ENCODE measurements around the gene ADI1.
"Not testable (repeated sequence)": the region's sequence is repeated elsewhere in the genome, so short reads cannot be mapped to it uniquely, and the experiment has no call there.

The ADI1 gene

GRCh38 chr2:3529316-3530025 lies 10.1 kb upstream of the ADI1 start:
- FAIRE-seq (no peak), DNase-seq (ENCODE audit: low spot score) (no peak)

GRCh38 chr2:3527886-3528785 lies 8.8 kb upstream of the ADI1 start:
- no peak for FAIRE-seq
- DNase-seq (ENCODE audit: low spot score) = no peak

DNA sequence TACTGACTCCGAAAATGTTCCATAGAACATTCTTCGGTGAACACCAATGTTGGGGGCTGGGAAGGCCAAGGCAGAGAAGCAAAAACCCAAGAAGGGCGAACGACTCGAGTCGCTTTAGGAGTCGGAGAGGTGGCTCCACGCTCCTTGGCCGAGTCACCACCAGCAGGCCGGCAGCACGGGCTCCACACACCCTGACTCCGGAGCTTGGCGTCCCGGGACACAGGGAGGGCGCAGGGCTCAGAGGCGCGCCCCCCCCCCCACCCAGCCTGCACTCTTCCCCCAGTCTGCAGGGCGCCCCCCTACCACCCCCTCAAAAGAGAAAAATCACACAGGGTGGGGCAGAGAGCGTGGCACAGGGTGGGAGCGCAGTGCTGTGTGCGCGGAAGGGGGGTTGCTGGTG lies 7.5 kb upstream of the ADI1 start:
- FAIRE-seq = no peak
- DNase-seq (ENCODE audit: low spot score) = no peak

DNA sequence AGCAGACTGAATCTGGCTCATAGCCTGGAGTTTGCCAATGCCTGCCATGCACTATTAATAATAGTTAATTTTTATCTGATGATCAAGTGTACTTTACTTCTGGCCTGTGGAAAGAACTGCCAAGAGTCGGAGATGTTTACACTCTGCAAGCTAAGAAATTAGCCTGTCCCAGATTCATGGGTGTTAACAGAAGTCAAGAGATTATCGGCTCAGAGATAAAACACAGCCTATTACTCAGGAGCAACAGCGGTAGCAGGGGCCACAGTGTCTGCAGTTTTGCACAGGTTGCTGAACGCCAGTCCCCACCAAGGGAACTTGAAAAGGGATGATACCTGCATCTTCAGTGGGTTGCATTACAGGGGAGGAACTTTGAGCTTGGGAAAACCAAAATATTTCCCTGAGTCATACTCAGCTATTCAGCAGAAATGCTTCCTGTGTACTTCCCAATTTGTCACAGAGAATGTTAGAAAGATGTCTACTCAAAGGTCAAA lies 4.3 kb upstream of the ADI1 start:
- FAIRE-seq = no peak

DNA sequence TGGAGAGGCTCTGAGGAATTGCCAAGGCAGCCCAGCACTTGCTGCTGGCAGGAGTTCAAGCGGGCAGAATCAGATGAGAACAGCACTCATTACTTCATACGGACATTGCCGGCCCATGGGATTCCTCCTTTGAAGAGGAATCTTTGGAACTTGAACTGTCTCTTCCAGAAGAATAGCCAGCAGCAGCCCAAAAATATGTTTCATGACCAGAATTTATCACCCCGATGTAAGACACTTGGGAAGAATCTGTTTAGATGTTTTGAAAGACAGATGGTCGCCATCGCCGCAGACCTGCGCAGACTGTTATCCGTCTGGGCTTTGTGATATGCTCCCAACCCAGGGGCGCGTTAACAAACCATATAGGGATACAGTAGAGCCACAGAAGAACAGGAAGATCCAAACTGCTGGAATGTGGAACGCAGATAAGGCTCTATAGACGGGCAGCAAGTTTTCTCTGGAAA lies 3.7 kb upstream of the ADI1 start:
- FAIRE-seq (no peak), DNase-seq (ENCODE audit: low spot score) (no peak)

More for the DNA sequence above, 4.3 kb upstream of the ADI1 start:
- no peak for DNase-seq (ENCODE audit: low spot score)

DNA sequence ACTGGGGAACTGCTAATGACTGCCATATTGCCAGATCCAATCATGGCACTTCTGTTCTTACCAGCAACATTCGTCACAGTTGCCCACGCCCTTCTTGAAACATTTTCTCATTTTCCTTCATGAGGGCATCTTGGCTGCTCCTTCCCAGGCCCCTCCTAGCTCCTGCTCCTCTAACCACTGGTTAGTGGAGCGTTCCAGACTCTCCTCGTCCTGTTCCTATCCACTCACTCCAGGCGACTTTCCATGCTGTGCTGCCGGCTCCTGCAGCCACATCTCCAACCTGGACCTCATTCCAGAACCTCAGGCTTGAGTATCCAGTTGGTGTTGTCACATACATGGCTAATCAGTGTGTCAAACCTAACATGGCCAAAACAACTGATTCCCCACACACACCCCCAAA lies 1.3 kb upstream of the ADI1 start:
- FAIRE-seq (no peak), DNase-seq (ENCODE audit: low spot score) (no peak)

GRCh38 chr2:3518496-3519254 lies 656 bp downstream of the ADI1 start:
- no peak for FAIRE-seq
- DNase-seq (ENCODE audit: low spot score) = peak; percentile 98

DNA sequence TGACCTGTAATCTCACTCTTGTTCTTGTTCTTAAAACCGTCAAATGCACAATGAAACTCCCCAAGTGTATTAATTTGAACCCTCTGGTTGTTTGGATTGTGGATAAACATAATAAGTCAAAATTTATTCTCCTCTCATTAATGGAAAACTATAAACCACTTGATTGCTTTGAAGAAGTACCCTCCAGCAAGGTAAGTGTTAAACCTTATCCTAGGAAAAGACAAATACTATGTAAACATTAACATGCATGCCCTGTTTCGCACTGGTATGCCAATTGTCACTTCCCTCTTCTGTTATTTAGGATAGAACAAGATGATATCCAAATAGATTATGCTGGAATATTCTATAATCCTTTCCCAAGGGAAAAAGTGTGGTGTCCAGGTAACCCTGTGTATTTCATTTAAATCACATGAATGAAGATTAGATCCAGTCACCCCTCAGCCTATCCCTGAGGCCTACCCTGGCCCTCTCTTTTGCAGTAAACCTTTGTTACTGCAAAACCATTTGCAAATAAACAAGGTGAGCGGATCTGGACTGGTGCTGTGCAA lies 1.3 kb downstream of the ADI1 start:
- DNase-seq (ENCODE audit: low spot score) = no peak
- FAIRE-seq = no peak

- FAIRE-seq = no peak
- no peak for DNase-seq (ENCODE audit: low spot score)
Measured at GRCh38 chr2:3516831-3517230, 2.5 kb downstream of the ADI1 start.

DNA sequence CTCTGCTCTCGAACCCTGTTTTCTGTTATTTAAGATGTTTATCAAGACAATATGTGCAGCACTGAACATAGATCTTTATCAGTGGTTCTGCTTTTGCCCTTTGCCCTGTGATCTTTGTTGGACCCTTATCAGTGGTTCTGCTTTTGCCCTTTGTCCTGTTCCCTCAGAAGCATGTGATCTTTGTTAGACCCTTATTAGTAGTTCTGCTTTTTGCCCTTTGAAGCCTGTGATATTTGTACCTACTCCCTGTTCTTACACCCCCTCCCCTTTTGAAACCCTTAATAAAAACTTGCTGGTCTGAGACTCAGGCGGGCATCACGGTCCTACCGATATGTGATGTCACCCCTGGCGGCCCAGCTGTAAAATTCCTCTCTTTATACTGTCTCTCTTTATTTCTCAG lies 3.9 kb downstream of the ADI1 start:
- not testable (repeated sequence) for FAIRE-seq

DNA sequence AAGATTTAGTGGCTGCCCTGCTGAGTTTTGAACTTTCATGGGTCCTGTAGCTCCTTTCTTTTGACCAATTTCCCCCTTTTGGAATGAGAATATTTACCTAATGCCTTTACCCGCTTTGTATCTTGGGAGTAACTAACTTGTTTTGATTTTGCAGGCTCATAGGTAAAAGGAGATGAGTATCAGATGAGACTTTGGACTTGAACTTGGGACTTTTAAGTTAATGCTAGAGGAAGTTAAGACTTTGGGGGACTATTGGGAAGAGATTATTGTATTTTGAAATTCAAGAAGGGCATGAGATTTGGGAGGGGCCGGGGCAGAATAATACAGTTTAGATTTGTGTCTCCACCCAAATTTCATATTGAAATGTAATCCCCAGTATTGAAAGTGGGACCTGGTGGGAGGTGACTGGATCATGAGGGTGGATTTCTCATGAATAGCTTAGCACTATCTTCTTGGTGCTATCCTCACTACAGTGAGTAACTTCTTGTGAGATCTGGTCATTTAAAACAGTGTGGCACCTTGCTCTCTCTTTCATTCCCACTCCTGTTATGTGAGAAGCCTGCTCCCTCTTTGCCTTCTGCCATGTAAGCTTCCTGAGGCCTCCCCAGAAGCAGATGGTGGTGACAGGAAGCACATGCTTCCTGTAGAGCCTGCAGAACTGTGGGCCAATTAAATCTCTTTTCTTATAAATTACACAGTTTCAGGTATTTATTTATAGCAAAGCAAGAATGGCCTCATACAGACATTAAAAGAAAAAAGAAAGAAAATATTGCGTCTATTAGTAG lies 6.1 kb downstream of the ADI1 start:
- DNase-seq (ENCODE audit: low spot score) (no peak), FAIRE-seq (no peak)

More for the DNA sequence above, 3.9 kb downstream of the ADI1 start:
- DNase-seq (ENCODE audit: low spot score) = not testable (repeated sequence)

DNA sequence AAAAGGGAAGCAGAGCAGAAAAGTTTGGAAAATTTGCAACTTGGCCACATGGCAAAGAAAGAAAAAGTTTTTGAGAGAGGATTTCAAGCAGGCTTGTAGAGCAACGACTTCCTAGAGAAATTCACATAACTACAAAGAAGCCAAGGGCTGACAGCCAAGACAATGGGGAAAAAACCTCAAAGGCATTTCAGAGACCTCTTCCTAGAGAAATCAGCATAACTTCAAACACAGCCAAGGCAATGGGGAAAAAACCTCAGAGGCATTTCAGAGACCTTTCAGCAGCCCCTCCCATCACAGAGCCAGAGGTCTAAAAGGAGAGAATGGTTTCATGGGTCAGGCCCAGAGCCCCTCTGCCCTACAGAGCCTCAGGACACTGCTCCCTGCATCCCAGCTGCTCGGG lies 7.2 kb downstream of the ADI1 start:
- DNase-seq (ENCODE audit: low spot score) = no peak
- no peak for FAIRE-seq

DNA sequence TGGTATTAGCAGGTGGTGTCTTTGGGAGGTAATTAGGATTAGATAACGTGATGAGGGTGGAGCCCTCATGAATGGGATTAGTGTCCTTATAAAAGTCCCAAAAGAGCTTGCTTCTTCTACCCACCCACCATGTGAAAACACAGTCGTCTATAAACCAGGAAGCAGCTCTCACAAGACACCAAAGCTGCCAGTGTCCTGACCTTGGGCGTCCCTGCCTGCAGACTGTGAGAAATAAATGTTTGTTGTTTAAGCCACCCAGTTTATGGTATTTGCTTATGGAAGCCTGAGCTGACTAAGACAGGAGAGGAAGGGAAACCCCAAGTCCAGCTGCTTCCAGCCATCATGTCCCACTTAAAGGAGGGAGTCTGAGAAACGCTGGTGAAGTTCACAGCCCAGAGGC lies 13.6 kb downstream of the ADI1 start:
- FAIRE-seq = no peak
- no peak for DNase-seq (ENCODE audit: low spot score)

- DNase-seq (ENCODE audit: low spot score) = no peak
- no peak for FAIRE-seq
Measured at GRCh38 chr2:3504741-3505140, 14.6 kb downstream of the ADI1 start.

DNA sequence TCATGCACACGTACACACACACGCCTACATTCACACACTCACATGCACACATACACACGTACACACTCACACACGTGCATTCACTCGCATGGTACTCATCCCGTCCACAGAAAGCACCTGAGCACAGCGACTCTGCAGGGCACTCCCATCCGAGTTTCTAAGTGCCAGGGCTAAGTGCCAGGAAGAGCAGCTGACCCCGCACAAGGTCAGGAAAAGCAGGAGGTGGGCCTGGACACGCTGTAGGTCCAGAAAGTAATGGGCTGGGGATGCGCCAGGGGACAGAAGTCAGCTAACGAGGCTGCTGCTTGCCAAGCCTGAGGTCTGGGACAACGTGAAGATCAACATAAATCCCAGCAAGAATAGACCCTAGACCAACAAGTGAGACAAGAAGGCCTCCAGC lies 15.8 kb downstream of the ADI1 start:
- DNase-seq (ENCODE audit: low spot score) = no peak

GRCh38 chr2:3503046-3503445 lies 16.3 kb downstream of the ADI1 start:
- no peak for DNase-seq (ENCODE audit: low spot score)
- FAIRE-seq = peak; percentile 84

More for the DNA sequence above, 15.8 kb downstream of the ADI1 start:
- no peak for FAIRE-seq

DNA sequence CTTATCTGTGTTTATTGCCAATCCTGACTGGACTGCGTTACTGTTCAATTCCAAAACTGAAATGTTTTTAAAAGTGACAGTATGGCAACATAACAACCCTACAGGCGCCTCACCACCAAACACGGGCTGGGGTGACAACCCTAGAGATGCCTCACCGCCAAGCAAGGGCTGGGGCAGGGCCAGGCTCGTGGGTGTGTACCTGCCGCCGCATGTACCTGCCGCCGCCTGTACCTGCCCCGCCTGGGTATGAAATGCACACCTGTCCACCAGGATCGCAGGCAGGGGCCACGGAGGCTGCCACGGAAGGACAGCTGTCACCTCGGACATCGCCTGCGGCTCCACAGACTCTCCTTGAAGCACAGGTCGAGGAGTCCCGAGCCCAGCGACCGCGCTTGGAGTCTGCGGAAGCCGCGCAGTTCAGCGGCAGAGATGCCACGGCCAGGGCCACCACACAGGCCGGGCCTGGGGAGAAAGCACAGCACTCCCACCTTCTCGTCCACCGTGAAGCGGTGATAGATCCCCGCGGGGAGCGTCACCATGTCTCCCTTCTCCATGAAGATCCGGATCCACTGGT lies 18.9 kb downstream of the ADI1 start:
- FAIRE-seq (no peak), DNase-seq (ENCODE audit: low spot score) (no peak)

DNA sequence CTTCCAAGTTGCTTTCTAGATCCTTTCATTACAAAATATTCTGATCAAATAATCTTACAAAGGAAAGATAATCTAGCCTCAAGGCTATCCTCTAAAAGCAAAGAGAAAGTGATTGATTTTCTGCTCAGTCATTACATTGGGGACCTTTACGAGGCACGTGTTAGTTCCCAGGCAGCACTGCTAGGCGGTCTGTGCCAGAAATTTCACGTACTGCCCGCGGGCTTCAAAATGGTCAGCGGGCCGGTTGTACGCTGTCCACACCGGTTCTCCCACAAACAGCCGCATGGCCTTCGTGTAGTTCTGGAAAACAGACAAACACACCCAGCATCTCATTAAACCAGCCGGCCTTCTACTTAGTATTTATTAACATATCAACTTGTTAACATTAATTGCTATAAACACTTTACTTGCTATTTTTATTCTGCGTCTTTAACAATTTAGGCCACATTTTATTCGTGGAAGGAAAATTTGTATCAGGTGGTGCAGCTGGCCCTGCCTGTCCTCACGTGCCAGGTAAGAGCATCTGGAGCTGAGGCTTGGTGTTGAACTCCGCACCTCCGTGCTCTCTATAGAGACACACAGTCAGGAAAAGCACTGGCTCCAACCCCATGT lies 20.4 kb downstream of the ADI1 start:
- DNase-seq (ENCODE audit: low spot score) = no peak
- FAIRE-seq = no peak

DNA sequence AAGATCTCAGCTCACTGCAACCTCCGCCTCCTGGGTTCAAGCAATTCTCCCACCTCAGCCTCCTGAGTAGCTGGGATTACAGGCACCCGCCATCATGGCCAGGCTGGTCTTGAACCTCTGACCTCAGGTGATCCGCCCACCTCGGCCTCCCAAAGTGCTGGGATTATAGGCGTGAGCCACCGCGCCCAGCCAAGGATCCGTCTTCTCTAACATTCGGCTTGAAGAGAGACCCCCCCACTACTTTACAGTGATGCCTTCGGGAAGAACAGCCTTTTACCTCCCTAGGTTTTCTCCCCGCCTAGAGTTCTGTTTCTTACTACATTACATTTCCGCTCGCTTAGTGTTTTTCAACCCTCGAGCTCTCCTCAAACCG lies 22.6 kb downstream of the ADI1 start:
- not testable (repeated sequence) for DNase-seq (ENCODE audit: low spot score); FAIRE-seq

Measured in urothelium cell line (cell line).